ENCODE results near the gene FRA10AC1.

DNA sequence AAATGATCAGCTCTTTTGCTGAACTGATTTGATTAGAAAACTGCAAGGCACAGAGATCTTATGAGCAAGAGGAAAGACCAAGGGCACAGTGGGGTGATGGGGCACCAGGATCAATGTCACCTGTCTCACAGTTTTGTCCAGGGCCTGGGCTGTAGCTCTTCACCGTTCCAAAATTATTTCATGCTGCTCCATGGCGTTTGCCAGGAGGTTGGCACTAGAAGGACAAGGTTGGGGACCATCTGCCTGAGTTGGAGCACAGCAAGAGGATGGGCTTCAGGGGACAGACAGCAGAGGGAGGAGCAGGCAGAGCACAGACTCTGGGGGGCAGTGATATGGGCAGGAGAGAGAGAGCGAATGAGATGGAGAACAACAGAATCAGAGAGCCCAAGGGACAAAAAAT lies 17.5 kb upstream of the FRA10AC1 start:
- TF ChIP-seq POLR2AphosphoS5 (IDR thresholded peaks at IDR 0.05), result no peak
- TF ChIP-seq POLR2A (IDR thresholded peaks at IDR 0.05), result no peak
